Activated CD4-positive, alpha-beta T cell treated with anti-CD3 and anti-CD28 coated beads, Interleukin-2, amount 10 ng/mL, durations not matched to agents 7 days and 5 days (primary cell): ENCODE results near the gene PHC2. TPM values are rescaled to one million over a fixed set of nuclear protein-coding genes. Genes with fewer than 3 reads are reported as not detected.
A peak's percentile ranks its signal among the peaks of the same experiment; 100 is the strongest.

ENCODE experiments used
- CTCF ChIA-PET: fragments of 350-600 bp; sonication (Branson Sonifier 250); formaldehyde crosslinking; loops from one replicate; lab custom pipeline; 2021; ENCODE audit warnings: antibody characterized with exemption; lab: Charles Lee
- POLR2A ChIA-PET: fragments of 350-600 bp; sonication (Branson Sonifier 250); formaldehyde crosslinking; loops from one replicate; lab custom pipeline; 2021; ENCODE audit warnings: antibody characterized with exemption; lab: Charles Lee
- DNase-seq: peaks from one replicate; pipeline ENCODE4 v3.0.0-alpha.2; 2020
- H3K27ac Mint-ChIP-seq: one replicate; pipeline ENCODE4 v1.8.0; 2021; ENCODE audit warnings: mild to moderate bottlenecking, moderate library complexity, mixed read lengths
- H3K27me3 Mint-ChIP-seq: one replicate; pipeline ENCODE4 v1.8.0; 2021; ENCODE audit warnings: mixed read lengths
- H3K36me3 Mint-ChIP-seq: one replicate; pipeline ENCODE4 v1.8.0; 2021; ENCODE audit warnings: low read depth, mixed read lengths
- H3K4me1 Mint-ChIP-seq: one replicate; pipeline ENCODE4 v1.8.0; 2021; ENCODE audit warnings: mixed read lengths
- H3K4me3 Mint-ChIP-seq: one replicate; pipeline ENCODE4 v1.8.0; 2021; ENCODE audit warnings: mild to moderate bottlenecking, moderate library complexity, mixed read lengths
- H3K9me3 Mint-ChIP-seq: one replicate; pipeline ENCODE4 v1.8.0; 2021; ENCODE audit warnings: mixed read lengths
- total RNA-seq, 2 experiments: library from RNA; stranded (reverse); gene quantifications; one replicate each; pipeline ENCODE4 v1.2.3, GENCODE V29; 2021

PHC2 gene
- total RNA-seq, 2 experiments from 2014 or later = 43.2 to 48.3 TPM

DNA sequence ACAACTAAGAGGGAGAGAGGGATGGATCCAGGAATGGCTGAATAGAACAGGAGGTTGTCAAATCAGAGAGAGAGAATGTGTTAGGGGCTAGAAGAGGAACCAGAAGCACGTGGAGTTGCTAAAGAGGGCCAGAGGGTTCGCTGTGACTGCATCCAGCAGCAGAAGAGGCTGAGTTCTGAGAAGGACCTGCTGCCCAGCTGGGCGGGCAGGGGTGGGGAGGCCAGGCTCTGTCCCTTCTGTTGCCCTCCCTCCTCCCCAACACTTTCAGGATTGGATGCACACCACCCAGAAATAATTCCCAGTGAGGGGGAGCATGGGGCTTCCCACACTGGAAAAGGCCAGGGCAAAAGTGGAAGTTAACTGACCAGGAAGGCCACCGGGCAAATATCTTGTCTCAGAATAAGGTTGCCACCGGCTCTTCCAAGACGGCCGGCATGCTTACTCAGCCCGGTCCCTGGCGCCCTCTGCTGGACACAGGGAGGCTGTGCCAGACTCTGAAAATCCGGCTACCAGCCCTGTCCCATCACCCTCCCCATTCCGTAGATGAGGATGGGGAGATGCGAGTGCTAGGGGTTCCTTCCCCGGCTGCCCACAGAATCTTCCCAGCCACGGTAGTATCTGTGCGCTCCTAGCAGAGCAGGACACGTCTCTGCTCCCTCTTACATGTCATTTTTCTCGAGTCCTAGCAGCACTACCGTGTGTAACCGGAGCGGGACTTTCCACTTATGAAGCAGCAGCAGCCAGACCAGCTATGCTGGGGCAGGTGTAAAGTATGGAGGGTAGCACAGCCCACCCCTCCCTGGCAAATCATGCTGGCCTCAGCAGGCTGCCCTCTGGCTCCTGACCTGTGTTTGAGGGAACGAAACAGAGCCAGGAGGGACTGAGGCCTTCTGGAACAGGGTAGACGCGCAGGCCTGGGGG lies 63.1 kb downstream of the PHC2 start:
- no peaks in the 10 kb centered on the region for H3K9me3 Mint-ChIP-seq
- ChIA-PET CTCF (interaction anchor here (0.8 to 2.0 kb wide), 6 partner anchors 10 to 288 kb away, joined by 3 to 8 read pairs (median 3); no protein-coding TSS in a partner anchor), POLR2A (no interaction called here)
- DNase-seq = peak; percentile 89
- no peaks in the 10 kb centered on the region for H3K27me3 Mint-ChIP-seq
- peaks cover 2% of the 10 kb centered on the region for H3K4me1 Mint-ChIP-seq
- H3K4me3 Mint-ChIP-seq = no peak overlapping the region
- H3K27ac Mint-ChIP-seq = no peak overlapping the region
- H3K36me3 Mint-ChIP-seq = no peaks in the 10 kb centered on the region

DNA sequence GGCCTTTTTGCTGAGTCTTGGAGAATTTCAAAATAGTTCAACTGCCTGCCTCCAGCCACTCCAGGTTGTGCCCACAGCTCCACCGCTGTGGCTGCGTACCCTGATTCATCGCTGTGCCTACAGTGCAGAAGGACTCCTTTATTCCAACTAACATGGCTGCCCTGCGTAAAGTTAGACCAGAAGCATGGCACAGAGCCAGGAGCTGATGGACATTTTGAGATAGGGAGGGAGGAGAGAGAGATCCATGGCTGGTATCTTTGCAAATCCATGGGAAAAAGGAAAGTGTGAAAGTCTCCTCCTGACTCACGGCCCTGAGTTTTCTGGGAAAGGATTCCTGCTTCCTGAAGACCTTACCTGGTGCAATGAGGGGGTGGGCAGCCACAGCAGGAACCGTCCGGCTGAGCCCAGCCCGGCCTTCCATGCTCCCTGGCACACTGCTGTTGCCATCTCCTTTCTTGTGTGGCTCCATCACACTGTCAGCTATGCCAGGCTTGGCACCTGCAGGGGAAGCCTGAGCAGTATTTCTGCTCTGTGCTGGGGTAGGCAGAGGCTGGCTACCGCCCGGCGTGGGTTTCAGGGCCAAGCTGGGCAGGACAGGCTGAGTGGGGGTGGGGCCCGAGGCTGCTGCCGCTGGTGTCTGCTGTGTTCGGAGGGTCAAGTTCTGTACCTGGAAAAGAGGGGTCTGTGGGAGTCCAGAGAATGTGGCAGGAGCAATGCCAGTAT lies 64.0 kb downstream of the PHC2 start:
- ChIA-PET CTCF (interaction anchor here (0.6 to 2.0 kb wide), 5 partner anchors 9 to 89 kb away, joined by 3 to 8 read pairs (median 4); no protein-coding TSS in a partner anchor), POLR2A (no interaction called here)
- Mint-ChIP-seq H3K9me3 (no peaks in the 10 kb centered on the region), H3K27ac (no peak overlapping the region), H3K27me3 (no peaks in the 10 kb centered on the region), H3K4me1 (peaks cover 3% of the 10 kb centered on the region), H3K4me3 (no peak overlapping the region), H3K36me3 (no peaks in the 10 kb centered on the region)
- DNase-seq = no peak

DNA sequence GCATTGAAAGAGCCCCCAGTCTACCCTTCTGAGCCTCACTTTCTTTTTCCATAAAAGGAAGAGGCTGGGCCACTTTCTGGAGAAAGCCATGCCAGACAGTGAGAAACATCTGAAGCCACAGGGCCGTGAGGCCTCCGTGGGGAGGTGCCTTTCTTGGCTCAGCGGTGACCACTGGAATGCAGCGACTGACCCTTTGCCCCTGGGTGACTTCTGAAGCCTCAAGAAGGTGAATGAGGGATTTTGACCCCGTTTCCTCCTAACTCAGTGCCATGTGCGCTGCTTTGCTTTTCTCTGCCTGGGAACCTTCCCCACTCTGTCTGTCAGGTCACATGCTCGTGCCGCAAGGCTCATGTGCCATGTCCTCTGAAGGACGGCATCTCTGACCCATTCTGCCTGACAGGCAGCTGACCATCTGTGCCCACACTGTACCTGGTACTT lies 65.3 kb downstream of the PHC2 start:
- POLR2A ChIA-PET = no interaction called here
- Mint-ChIP-seq H3K27ac (no peak overlapping the region), H3K27me3 (no peaks in the 10 kb centered on the region), H3K4me1 (peaks cover 10% of the 10 kb centered on the region), H3K9me3 (no peaks in the 10 kb centered on the region), H3K4me3 (no peak overlapping the region), H3K36me3 (no peaks in the 10 kb centered on the region)
- DNase-seq = no peak
- CTCF ChIA-PET = no interaction called here

DNA sequence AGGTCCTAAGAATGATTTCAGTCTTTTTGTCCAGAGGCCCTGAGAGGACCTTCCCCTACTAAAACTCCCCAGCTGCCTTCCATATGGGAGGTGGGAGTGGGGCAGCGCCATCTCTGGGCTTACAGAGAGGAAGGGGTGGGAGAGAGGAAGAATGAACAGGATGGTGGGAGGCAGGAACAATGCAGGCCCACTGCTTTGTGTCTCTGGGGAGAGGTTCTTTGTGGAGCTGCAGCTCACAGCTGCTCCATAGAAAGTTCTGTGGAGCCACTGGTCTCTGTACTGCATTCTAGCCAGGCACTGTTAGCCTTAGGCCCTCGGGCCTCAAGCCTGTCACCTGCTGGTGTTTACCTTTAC lies 66.4 kb downstream of the PHC2 start:
- no peak for DNase-seq
- H3K36me3 Mint-ChIP-seq = no peaks in the 10 kb centered on the region
- H3K4me1 Mint-ChIP-seq = peaks cover 10% of the 10 kb centered on the region
- no peak overlapping the region for H3K27ac Mint-ChIP-seq
- ChIA-PET POLR2A (no interaction called here), CTCF (interaction anchor here (1.2 kb wide), 1 partner anchor 28 kb away, joined by 3 read pairs; no protein-coding TSS in a partner anchor)
- H3K4me3 Mint-ChIP-seq = no peak overlapping the region
- no peaks in the 10 kb centered on the region for H3K9me3 Mint-ChIP-seq
- H3K27me3 Mint-ChIP-seq = no peaks in the 10 kb centered on the region

GRCh38 chr1:33363470-33363861 lies 67.4 kb downstream of the PHC2 start:
- DNase-seq = no peak
- Mint-ChIP-seq H3K27ac (no peak overlapping the region), H3K36me3 (no peaks in the 10 kb centered on the region), H3K4me1 (peaks cover 10% of the 10 kb centered on the region), H3K9me3 (no peaks in the 10 kb centered on the region), H3K27me3 (no peaks in the 10 kb centered on the region), H3K4me3 (no peak overlapping the region)
- POLR2A ChIA-PET = no interaction called here
- CTCF ChIA-PET = interaction anchor here (0.5 to 1.4 kb wide), 3 partner anchors 16 to 464 kb away, joined by 3 to 7 read pairs (median 4); no protein-coding TSS in a partner anchor

DNA sequence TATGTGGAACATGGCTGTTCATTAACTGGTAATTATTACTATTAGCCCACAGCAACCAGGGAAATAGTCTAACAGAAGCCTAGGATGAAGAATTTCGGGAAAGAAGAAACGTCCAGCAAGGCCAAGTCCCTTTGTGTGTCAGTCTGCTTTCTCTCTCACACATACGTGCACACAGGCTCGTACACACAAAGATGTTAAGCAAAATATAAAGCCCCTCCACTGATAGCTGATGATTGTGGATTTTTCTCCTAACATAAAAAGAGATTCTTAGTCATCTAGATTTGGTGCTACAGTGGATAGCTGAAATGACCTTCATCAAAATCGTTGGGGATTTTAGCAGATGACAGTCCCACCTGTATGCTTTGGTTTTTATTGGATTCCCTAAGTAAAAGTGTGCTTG lies 67.9 kb downstream of the PHC2 start:
- H3K27ac Mint-ChIP-seq = no peak overlapping the region
- H3K4me1 Mint-ChIP-seq = peaks cover 10% of the 10 kb centered on the region
- no peaks in the 10 kb centered on the region for H3K36me3 Mint-ChIP-seq
- H3K4me3 Mint-ChIP-seq = no peak overlapping the region
- ChIA-PET CTCF (interaction anchor here (0.5 to 1.4 kb wide), 2 partner anchors 17 to 20 kb away, joined by 3 to 7 read pairs; no protein-coding TSS in a partner anchor), POLR2A (no interaction called here)
- no peak for DNase-seq
- H3K9me3 Mint-ChIP-seq = no peaks in the 10 kb centered on the region
- no peaks in the 10 kb centered on the region for H3K27me3 Mint-ChIP-seq

DNA sequence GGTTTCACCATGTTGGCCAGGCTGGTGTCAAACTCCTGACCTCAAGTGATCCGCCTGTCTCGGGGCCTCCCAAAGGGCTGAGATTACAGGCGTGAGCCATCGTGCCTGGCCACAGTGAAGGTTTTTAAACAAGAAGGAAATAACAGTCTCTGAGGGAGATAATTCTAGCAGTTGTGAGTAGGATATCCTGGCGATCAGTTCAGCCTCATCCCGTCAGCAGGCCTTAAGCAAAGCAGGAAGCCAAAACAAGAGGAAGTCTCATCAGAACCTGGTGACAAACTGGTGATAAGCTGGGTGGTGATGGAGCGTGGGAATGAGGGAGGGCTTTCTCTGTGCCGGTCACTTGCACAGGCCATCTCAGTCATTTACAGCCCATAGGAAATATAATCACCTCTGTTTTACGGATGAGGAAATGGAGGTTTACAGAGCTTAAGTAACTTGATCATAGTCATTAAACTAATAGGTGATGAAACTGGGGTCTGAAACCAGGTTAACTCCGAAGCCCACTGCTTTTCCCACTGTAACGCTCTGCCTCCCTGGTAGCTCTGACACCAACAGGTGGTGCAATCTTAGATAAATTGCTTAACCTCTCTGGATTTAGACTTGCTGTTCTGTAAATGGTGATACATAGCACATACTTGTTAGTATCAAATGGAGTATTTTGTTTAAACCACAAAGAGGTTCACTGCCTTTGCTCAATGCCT lies 69.2 kb downstream of the PHC2 start:
- DNase-seq = no peak
- Mint-ChIP-seq H3K27me3 (no peaks in the 10 kb centered on the region), H3K9me3 (no peaks in the 10 kb centered on the region), H3K27ac (no peak overlapping the region), H3K4me3 (no peak overlapping the region), H3K4me1 (peaks cover 7% of the 10 kb centered on the region), H3K36me3 (no peaks in the 10 kb centered on the region)
- CTCF ChIA-PET = interaction anchor here (1.3 kb wide), 1 partner anchor 66 kb away, joined by 3 read pairs; no protein-coding TSS in a partner anchor
- POLR2A ChIA-PET = interaction anchor here (0.5 kb wide), 1 partner anchor 136 kb away, joined by 3 read pairs; no protein-coding TSS in a partner anchor

DNA sequence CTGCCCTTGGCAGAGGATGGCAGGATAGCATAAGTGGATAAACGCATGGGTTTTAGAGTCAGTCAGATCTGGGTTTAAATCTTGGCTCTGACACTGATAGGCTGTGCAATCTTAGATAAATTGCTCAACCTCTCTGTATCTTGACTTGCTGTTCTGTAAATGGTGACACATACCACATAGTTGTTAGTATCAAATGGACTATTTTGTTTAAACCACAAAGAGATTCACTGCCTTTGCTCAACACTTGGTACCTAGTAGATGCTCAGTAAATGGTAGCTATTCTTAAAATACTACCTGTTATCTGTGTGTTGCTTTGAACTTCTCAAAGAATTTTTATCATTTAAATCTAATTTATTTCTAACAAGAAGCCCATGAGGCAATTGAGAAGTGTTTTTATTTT lies 70.5 kb downstream of the PHC2 start:
- DNase-seq = no peak
- Mint-ChIP-seq H3K4me3 (no peak overlapping the region), H3K9me3 (no peaks in the 10 kb centered on the region), H3K36me3 (no peaks in the 10 kb centered on the region), H3K4me1 (peaks cover 9% of the 10 kb centered on the region), H3K27me3 (no peaks in the 10 kb centered on the region), H3K27ac (no peak overlapping the region)
- ChIA-PET CTCF (interaction anchor here (0.9 to 1.4 kb wide), 2 partner anchors 9 to 12 kb away, joined by 3 read pairs; no protein-coding TSS in a partner anchor), POLR2A (no interaction called here)

- ChIA-PET CTCF (interaction anchor here (0.9 to 1.4 kb wide), 2 partner anchors 10 to 13 kb away, joined by 3 read pairs; no protein-coding TSS in a partner anchor), POLR2A (no interaction called here)
- Mint-ChIP-seq H3K4me3 (no peak overlapping the region), H3K36me3 (no peaks in the 10 kb centered on the region), H3K27ac (no peak overlapping the region), H3K9me3 (no peaks in the 10 kb centered on the region), H3K27me3 (no peaks in the 10 kb centered on the region), H3K4me1 (peaks cover 12% of the 10 kb centered on the region)
- DNase-seq = no peak
Observed at GRCh38 chr1:33359931-33360330, 71.0 kb downstream of the PHC2 start.

GRCh38 chr1:33358795-33359503 lies 71.9 kb downstream of the PHC2 start:
- POLR2A ChIA-PET = no interaction called here
- no peaks in the 10 kb centered on the region for H3K36me3 Mint-ChIP-seq

DNA sequence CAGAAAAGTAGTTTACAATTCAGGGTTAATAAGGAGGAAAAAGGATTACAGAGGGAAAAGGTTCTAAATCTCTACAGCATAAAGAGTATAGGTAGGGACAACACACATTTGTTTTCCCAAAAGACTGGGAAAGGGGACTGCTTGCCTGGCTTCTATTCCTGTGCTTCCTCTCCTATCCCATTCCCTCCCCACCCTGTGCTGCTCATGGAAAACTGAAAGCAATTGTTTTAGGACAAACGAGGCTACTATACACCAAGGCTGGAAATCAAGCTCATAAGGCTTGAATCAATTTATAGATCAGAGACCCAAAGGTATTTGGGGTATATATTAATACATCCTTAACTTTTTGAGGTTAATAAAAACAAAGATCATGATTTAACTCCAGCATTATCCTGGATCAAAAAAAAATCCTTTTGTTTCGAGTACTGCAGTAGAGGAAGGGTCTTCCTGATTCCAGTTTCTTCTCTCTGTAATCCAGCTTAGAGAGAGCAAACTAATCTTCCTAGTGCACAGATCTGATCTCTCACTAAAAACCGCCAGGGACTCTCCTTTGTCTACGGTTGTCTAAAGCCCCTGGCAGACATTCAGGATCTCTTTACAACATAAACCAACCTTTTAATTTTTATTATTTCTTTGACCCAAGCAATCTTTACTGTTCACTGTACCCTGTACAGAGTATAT lies 72.6 kb downstream of the PHC2 start:
- Mint-ChIP-seq H3K9me3 (no peaks in the 10 kb centered on the region), H3K36me3 (no peaks in the 10 kb centered on the region), H3K27ac (no peak overlapping the region), H3K27me3 (no peaks in the 10 kb centered on the region), H3K4me3 (no peak overlapping the region), H3K4me1 (peaks cover 12% of the 10 kb centered on the region)
- ChIA-PET CTCF (interaction anchor here (1.5 kb wide), 1 partner anchor 9 kb away, joined by 3 read pairs; no protein-coding TSS in a partner anchor), POLR2A (no interaction called here)
- no peak for DNase-seq

More at GRCh38 chr1:33358795-33359503, 71.9 kb downstream of the PHC2 start:
- Mint-ChIP-seq H3K4me3 (no peak overlapping the region), H3K4me1 (peaks cover 12% of the 10 kb centered on the region), H3K27ac (no peak overlapping the region), H3K27me3 (no peaks in the 10 kb centered on the region), H3K9me3 (no peaks in the 10 kb centered on the region)
- CTCF ChIA-PET = interaction anchor here (1.5 kb wide), 1 partner anchor 8 kb away, joined by 3 read pairs; no protein-coding TSS in a partner anchor
- no peak for DNase-seq
